22Rv1 (cell line): Measurements from ENCODE around the gene SULT1A2.
"Not testable (repeated sequence)": the region's sequence is repeated elsewhere in the genome, so short reads cannot be mapped to it uniquely, and the experiment has no call there.

Experiments
- H3K27ac ChIP-seq: fragments of 450-650 bp; 2 replicates; pipeline ENCODE4 v1.5.1; 2017
- CTCF ChIP-seq: fragments of 450-650 bp; IDR thresholded peaks from 2 replicates; pipeline ENCODE4 v1.5.1; 2017; ENCODE audit warnings: mild to moderate bottlenecking
- ZFX ChIP-seq: fragments of 450-650 bp; IDR thresholded peaks from 2 replicates; pipeline ENCODE4 v1.6.1; 2017; ENCODE audit warnings: antibody characterized with exemption, borderline replicate concordance

SULT1A2 gene

GRCh38 chr16:28597692-28598261, 927 bp upstream of the SULT1A2 start:
- no peak overlapping the region for H3K27ac ChIP-seq
- TF ChIP-seq CTCF (0 out of 2 replicates have a peak, but pooled peaks have one; percentile 5), ZFX (no peak)

- H3K27ac ChIP-seq, result no peak overlapping the region
- TF ChIP-seq CTCF (no peak), ZFX (no peak)
Measured at GRCh38 chr16:28596115-28596630, 677 bp downstream of the SULT1A2 start.

- not testable (repeated sequence) for H3K27ac ChIP-seq
Measured at GRCh38 chr16:28595451-28595850, 1.4 kb downstream of the SULT1A2 start.

GRCh38 chr16:28592979-28593553, 3.8 kb downstream of the SULT1A2 start:
- TF ChIP-seq ZFX (no peak), CTCF (no peak)
- no peak overlapping the region for H3K27ac ChIP-seq

GRCh38 chr16:28592511-28592910, 4.3 kb downstream of the SULT1A2 start:
- H3K27ac ChIP-seq, result no peak overlapping the region
- TF ChIP-seq ZFX (no peak), CTCF (no peak)

- no peak overlapping the region for H3K27ac ChIP-seq
- no peak for TF ChIP-seq CTCF
- TF ChIP-seq ZFX, result no peak
Measured at GRCh38 chr16:28591355-28591754, 5.5 kb downstream of the SULT1A2 start.

GRCh38 chr16:28590384-28591340, 6.2 kb downstream of the SULT1A2 start:
- no peak for TF ChIP-seq ZFX
- no peak for TF ChIP-seq CTCF
- no peak overlapping the region for H3K27ac ChIP-seq
